ENCODE results near the gene FAM13A. TPM values are rescaled to one million over a fixed set of nuclear protein-coding genes. Genes with fewer than 3 reads are reported as not detected.
A peak's percentile ranks its signal among the peaks of the same experiment; 100 is the strongest.

FAM13A gene
- total RNA-seq, 4 donors from 2014 or later, result 157 to 327 (median 202) TPM

GRCh38 chr4:89056292-89056952 lies 563 bp downstream of the FAM13A start:
- 12 to 17% methylated on average over 2 of the region's 2 CpGs for WGBS, 2 donors
- Histone ChIP-seq H3K27me3 (no peaks in the 10 kb centered on the region), H3K4me1 (peaks cover 10 to 11% of the 10 kb centered on the region in 2 donors), H3K27ac (peak overlapping the region; percentile 68 to 78 (median 74)), H3K4me3 (replicated peaks in 1 of 3) (peak overlapping the region in 2 of 3 donors; percentile 7 to 12), H3K9me3 (no peaks in the 10 kb centered on the region), H3K36me3 (no peaks in the 10 kb centered on the region)
- intact Hi-C loops (cut with DNase I), result no loop called here
- DNase-seq, result no peak
- TF ChIP-seq CTCF (IDR thresholded peaks at IDR 0.05) (no peak), POLR2A (IDR thresholded peaks at IDR 0.05) (no peak)

GRCh38 chr4:89055157-89056080 lies 1.6 kb downstream of the FAM13A start:
- intact Hi-C loops (cut with DNase I), result no loop called here
- no peak overlapping the region for H3K4me3 ChIP-seq (replicated peaks in 1 of 3)
- peaks cover 10 to 11% of the 10 kb centered on the region in 2 donors for H3K4me1 ChIP-seq
- no peaks in the 10 kb centered on the region for H3K9me3 ChIP-seq
- WGBS, 2 donors, result 73 to 87% methylated on average over 1 of the region's 1 CpG
- no peaks in the 10 kb centered on the region for H3K36me3 ChIP-seq
- H3K27ac ChIP-seq, result no peak overlapping the region
- DNase-seq, result no peak
- H3K27me3 ChIP-seq, result no peaks in the 10 kb centered on the region
- TF ChIP-seq POLR2A (IDR thresholded peaks at IDR 0.05), result no peak
- TF ChIP-seq CTCF (IDR thresholded peaks at IDR 0.05), result no peak

- H3K4me1 ChIP-seq, result peaks cover 10 to 11% of the 10 kb centered on the region in 2 donors
- H3K4me3 ChIP-seq (replicated peaks in 1 of 3), result no peak overlapping the region
- no peaks in the 10 kb centered on the region for H3K9me3 ChIP-seq
- H3K36me3 ChIP-seq, result no peaks in the 10 kb centered on the region
- no peaks in the 10 kb centered on the region for H3K27me3 ChIP-seq
- no peak for DNase-seq
- H3K27ac ChIP-seq, result no peak overlapping the region
- intact Hi-C loops (cut with DNase I), result no loop called here
- TF ChIP-seq CTCF (IDR thresholded peaks at IDR 0.05) (no peak), POLR2A (IDR thresholded peaks at IDR 0.05) (no peak)
- 36 to 38% methylated on average over 1 of the region's 1 CpG for WGBS, 2 donors
These were observed 2.4 kb downstream of the FAM13A start for GRCh38 chr4:89054627-89055026.

GRCh38 chr4:89049853-89050252 lies 7.1 kb downstream of the FAM13A start:
- Histone ChIP-seq H3K27ac (no peak overlapping the region), H3K9me3 (no peaks in the 10 kb centered on the region), H3K4me3 (replicated peaks in 1 of 3) (no peak overlapping the region), H3K36me3 (no peaks in the 10 kb centered on the region), H3K4me1 (peaks cover 0 to 6% of the 10 kb centered on the region in 2 donors), H3K27me3 (no peaks in the 10 kb centered on the region)
- no peak for DNase-seq
- TF ChIP-seq POLR2A (IDR thresholded peaks at IDR 0.05) (no peak), CTCF (IDR thresholded peaks at IDR 0.05) (no peak)
- intact Hi-C loops (cut with DNase I), result no loop called here
- WGBS, 2 donors, result 92 to 95% methylated on average over 2 of the region's 2 CpGs
